Neural cell (in vitro differentiated cells): ENCODE results near the gene WDR11. TPM values are rescaled to one million over a fixed set of nuclear protein-coding genes. Genes with fewer than 3 reads are reported as not detected.

Experiments
- H2AFZ ChIP-seq: fragments of 200-600, 300-800 bp; sonication (generic), shearing (Covaris generic); 2 replicates; pipeline ENCODE4 v1.6.0; 2014; ENCODE audit warnings: low read depth, mild to moderate bottlenecking, antibody characterized with exemption, low read length, moderate library complexity
- H3F3A ChIP-seq: fragments of 200-600 bp; shearing (Covaris generic); 2 replicates; pipeline ENCODE4 v1.6.1; 2016; ENCODE audit warnings: mild to moderate bottlenecking, moderate library complexity, mixed read lengths, antibody characterized with exemption, low read length; ENCODE audit not compliant: insufficient read depth, poor library complexity, severe bottlenecking
- H3K27ac ChIP-seq: fragments of 200-600, 300-800 bp; sonication (generic), shearing (Covaris generic); 2 replicates; pipeline ENCODE4 v1.5.1; 2014; ENCODE audit warnings: mild to moderate bottlenecking, low read length, moderate library complexity
- H3K27me3 ChIP-seq: fragments of 300-800, 200-600 bp; sonication (generic), shearing (Covaris generic); 2 replicates; pipeline ENCODE4 v1.6.0; 2014; ENCODE audit warnings: mild to moderate bottlenecking, low read depth, low read length, moderate library complexity; ENCODE audit not compliant: insufficient read depth
- H3K36me3 ChIP-seq: fragments of 300-800, 200-600 bp; sonication (generic), shearing (Covaris generic); 2 replicates; pipeline ENCODE4 v1.5.1; 2014; ENCODE audit warnings: mild to moderate bottlenecking, antibody characterized with exemption, low read length, moderate library complexity; ENCODE audit not compliant: insufficient read depth
- H3K4me2 ChIP-seq: fragments of 300-800, 200-600 bp; sonication (generic), shearing (Covaris generic); 2 replicates; pipeline ENCODE4 v1.6.0; 2014; ENCODE audit warnings: mild to moderate bottlenecking, low read length
- H3K4me3 ChIP-seq: fragments of 300-800, 200-600 bp; sonication (generic), shearing (Covaris generic); 2 replicates; pipeline ENCODE4 v1.5.1; 2014; ENCODE audit warnings: mild to moderate bottlenecking, low read length, moderate library complexity
- H3K79me2 ChIP-seq: fragments of 200-600 bp; shearing (Covaris generic); replicated peaks from 2 replicates; pipeline ENCODE4 v1.6.0; 2014; ENCODE audit warnings: mild to moderate bottlenecking, low read length, moderate library complexity; ENCODE audit not compliant: insufficient read depth
- H3K9ac ChIP-seq: fragments of 300-800, 200-600 bp; sonication (generic), shearing (Covaris generic); 2 replicates; pipeline ENCODE4 v1.6.1; 2016; ENCODE audit warnings: mild to moderate bottlenecking, low read length, mixed read lengths
- H3K9me2 ChIP-seq: fragments of 200-600 bp; shearing (Covaris generic); 2 replicates; pipeline ENCODE4 v1.6.1; 2016; ENCODE audit warnings: mild to moderate bottlenecking, low read length, mixed read lengths; ENCODE audit not compliant: insufficient read depth
- H3K9me3 ChIP-seq: fragments of 200-600, 300-800 bp; sonication (generic), shearing (Covaris generic); 2 replicates; pipeline ENCODE4 v1.6.1; 2016; ENCODE audit warnings: mild to moderate bottlenecking, mixed run types, low read length, moderate library complexity, mixed read lengths
- H4K20me1 ChIP-seq: fragments of 200-600 bp; shearing (Covaris generic); 2 replicates; pipeline ENCODE4 v1.6.1; 2016; ENCODE audit warnings: mild to moderate bottlenecking, mixed run types; ENCODE audit not compliant: insufficient read depth
- EP300 ChIP-seq: fragments of 450-650 bp; conservative IDR thresholded peaks from 2 replicates; pipeline ENCODE4 v1.6.1; 2014; ENCODE audit warnings: antibody characterized with exemption, mild to moderate bottlenecking, moderate library complexity; ENCODE audit not compliant: poor library complexity, severe bottlenecking
- EZH2 ChIP-seq: fragments of 200-600, 300-800 bp; shearing (Covaris generic), sonication (generic); IDR thresholded peaks from 2 replicates; pipeline ENCODE4 v1.6.1; 2014; ENCODE audit warnings: antibody characterized with exemption, low read length, borderline replicate concordance, mild to moderate bottlenecking; ENCODE audit not compliant: insufficient read depth, poor library complexity, severe bottlenecking
- MXI1 ChIP-seq: fragments of 450-650 bp; conservative IDR thresholded peaks from 2 replicates; pipeline ENCODE4 v1.6.1; 2014; ENCODE audit warnings: antibody characterized with exemption, mild to moderate bottlenecking; ENCODE audit not compliant: poor library complexity, severe bottlenecking
- POLR2AphosphoS5 ChIP-seq: IDR thresholded peaks from 2 replicates; pipeline ENCODE4 v1.6.1; 2012
- RAD21 ChIP-seq: fragments of 450-650 bp; conservative IDR thresholded peaks from 2 replicates; pipeline ENCODE4 v1.6.1; 2014; ENCODE audit warnings: antibody characterized with exemption, mild to moderate bottlenecking, moderate library complexity
- SMC3 ChIP-seq: fragments of 450-650 bp; conservative IDR thresholded peaks from 2 replicates; pipeline ENCODE4 v1.6.1; 2014; ENCODE audit warnings: antibody characterized with exemption, mild to moderate bottlenecking, moderate library complexity; ENCODE audit not compliant: poor library complexity
- TAF1 ChIP-seq: IDR thresholded peaks from 2 replicates; pipeline ENCODE4 v1.6.1; 2012; ENCODE audit warnings: low read depth
- polyA plus RNA-seq: library from polyadenylated mRNA; depleted of rRNA; stranded (reverse); fragments of >200 nt; gene quantifications from 2 replicates; pipeline ENCODE4 v1.2.3, GENCODE V29; 2014
- TF ChIP-seq, protein P1 (sequence below): fragments of 450-650 bp; IDR thresholded peaks from 2 replicates; pipeline ENCODE4 v1.5.1; 2014; ENCODE audit warnings: antibody characterized with exemption, mild to moderate bottlenecking, moderate library complexity; ENCODE audit not compliant: poor library complexity, severe bottlenecking
- TF ChIP-seq, protein P2 (sequence below): IDR thresholded peaks from 2 replicates; pipeline ENCODE4 v1.6.1; 2012; ENCODE audit warnings: borderline replicate concordance

Gene WDR11
- polyA plus RNA-seq, 1 donor from 2014 or later, result 160 TPM

DNA sequence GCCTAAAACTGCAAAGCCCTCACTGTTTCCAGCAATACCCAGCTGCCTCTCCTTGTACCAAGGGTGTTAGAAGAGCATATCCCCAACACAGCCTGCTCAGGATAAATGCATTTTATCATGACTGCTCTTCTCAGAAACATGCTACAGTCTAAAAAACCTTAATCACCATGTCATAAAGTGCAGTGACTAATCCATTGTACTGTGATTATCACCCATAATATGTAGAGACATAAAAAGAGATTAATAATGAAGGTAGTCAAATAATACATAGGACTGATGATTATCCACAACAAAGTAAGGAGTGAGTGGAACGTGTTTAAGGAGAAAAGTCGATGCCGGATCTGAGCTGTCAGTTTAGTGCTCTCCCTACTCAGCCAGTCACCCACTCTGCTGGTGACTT is 12.2 kb upstream of the WDR11 start:
- Histone ChIP-seq H3K9me2 (no peaks in the 10 kb centered on the region), H3K27me3 (no peaks in the 10 kb centered on the region), H3K9ac (no peak overlapping the region), H4K20me1 (no peaks in the 10 kb centered on the region), H3K27ac (no peak overlapping the region), H3F3A (no peaks in the 10 kb centered on the region), H3K79me2 (no peaks in the 10 kb centered on the region), H3K4me3 (no peak overlapping the region), H3K36me3 (no peaks in the 10 kb centered on the region), H2AFZ (no peak overlapping the region), H3K4me2 (no peak overlapping the region), H3K9me3 (no peaks in the 10 kb centered on the region)
- TF ChIP-seq TAF1, result no peak
- TF ChIP-seq POLR2AphosphoS5, result no peak
- TF ChIP-seq EZH2, result no peak
- TF ChIP-seq EP300, result no peak
- TF ChIP-seq, protein P1, sequence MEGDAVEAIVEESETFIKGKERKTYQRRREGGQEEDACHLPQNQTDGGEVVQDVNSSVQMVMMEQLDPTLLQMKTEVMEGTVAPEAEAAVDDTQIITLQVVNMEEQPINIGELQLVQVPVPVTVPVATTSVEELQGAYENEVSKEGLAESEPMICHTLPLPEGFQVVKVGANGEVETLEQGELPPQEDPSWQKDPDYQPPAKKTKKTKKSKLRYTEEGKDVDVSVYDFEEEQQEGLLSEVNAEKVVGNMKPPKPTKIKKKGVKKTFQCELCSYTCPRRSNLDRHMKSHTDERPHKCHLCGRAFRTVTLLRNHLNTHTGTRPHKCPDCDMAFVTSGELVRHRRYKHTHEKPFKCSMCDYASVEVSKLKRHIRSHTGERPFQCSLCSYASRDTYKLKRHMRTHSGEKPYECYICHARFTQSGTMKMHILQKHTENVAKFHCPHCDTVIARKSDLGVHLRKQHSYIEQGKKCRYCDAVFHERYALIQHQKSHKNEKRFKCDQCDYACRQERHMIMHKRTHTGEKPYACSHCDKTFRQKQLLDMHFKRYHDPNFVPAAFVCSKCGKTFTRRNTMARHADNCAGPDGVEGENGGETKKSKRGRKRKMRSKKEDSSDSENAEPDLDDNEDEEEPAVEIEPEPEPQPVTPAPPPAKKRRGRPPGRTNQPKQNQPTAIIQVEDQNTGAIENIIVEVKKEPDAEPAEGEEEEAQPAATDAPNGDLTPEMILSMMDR, result no peak
- TF ChIP-seq MXI1, result no peak
- no peak for TF ChIP-seq RAD21
- no peak for TF ChIP-seq SMC3
- TF ChIP-seq, protein P2, sequence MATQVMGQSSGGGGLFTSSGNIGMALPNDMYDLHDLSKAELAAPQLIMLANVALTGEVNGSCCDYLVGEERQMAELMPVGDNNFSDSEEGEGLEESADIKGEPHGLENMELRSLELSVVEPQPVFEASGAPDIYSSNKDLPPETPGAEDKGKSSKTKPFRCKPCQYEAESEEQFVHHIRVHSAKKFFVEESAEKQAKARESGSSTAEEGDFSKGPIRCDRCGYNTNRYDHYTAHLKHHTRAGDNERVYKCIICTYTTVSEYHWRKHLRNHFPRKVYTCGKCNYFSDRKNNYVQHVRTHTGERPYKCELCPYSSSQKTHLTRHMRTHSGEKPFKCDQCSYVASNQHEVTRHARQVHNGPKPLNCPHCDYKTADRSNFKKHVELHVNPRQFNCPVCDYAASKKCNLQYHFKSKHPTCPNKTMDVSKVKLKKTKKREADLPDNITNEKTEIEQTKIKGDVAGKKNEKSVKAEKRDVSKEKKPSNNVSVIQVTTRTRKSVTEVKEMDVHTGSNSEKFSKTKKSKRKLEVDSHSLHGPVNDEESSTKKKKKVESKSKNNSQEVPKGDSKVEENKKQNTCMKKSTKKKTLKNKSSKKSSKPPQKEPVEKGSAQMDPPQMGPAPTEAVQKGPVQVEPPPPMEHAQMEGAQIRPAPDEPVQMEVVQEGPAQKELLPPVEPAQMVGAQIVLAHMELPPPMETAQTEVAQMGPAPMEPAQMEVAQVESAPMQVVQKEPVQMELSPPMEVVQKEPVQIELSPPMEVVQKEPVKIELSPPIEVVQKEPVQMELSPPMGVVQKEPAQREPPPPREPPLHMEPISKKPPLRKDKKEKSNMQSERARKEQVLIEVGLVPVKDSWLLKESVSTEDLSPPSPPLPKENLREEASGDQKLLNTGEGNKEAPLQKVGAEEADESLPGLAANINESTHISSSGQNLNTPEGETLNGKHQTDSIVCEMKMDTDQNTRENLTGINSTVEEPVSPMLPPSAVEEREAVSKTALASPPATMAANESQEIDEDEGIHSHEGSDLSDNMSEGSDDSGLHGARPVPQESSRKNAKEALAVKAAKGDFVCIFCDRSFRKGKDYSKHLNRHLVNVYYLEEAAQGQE, result no peak

DNA sequence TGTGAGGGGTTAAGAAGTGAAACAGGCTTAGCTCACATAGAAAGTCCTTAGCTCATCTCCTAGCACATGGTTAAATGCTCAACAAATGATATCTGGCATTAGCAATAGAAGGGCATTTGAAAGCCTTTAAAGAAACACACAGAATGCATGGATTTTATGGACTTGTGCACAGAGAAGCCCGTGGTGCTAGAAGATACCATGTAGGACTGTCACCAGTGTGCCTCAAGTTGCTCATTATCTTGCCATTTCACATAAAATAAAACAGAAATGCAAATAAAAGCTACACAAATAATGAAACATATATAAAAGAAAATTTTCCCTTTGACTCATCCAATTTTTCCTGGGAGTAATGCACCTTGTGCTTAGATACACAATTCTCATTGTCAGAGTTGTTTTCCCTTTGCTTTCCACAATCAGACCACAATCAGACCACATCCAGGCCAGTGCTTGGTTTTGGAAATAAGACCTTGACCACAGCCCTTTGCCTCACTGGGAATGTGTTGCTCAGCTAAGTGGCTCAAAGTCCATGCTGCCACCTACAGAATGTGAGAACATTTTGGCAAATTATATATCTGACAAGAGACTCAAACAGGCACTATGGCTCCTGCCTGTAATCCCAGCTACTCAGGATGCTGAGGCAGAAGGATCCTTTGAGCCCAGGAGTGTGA is 9.5 kb upstream of the WDR11 start:
- no peak overlapping the region for H3K4me2 ChIP-seq
- no peak overlapping the region for H3K4me3 ChIP-seq
- no peaks in the 10 kb centered on the region for H3K79me2 ChIP-seq
- H3K9me2 ChIP-seq, result no peaks in the 10 kb centered on the region
- no peaks in the 10 kb centered on the region for H3K36me3 ChIP-seq
- H3F3A ChIP-seq, result no peaks in the 10 kb centered on the region
- TF ChIP-seq RAD21 (no peak), TAF1 (no peak), EZH2 (no peak), EP300 (no peak), MXI1 (no peak), POLR2AphosphoS5 (no peak), SMC3 (no peak)
- TF ChIP-seq, protein P2, result no peak
- TF ChIP-seq, protein P1, result no peak
- H3K27ac ChIP-seq, result no peak overlapping the region
- H3K9me3 ChIP-seq, result no peaks in the 10 kb centered on the region
- H4K20me1 ChIP-seq, result no peaks in the 10 kb centered on the region
- no peak overlapping the region for H3K9ac ChIP-seq
- no peak overlapping the region for H2AFZ ChIP-seq
- H3K27me3 ChIP-seq, result no peaks in the 10 kb centered on the region
